Liver (tissue), 3 donors: ENCODE measurements around the gene NR2C1.

Source experiments
- GABPA ChIP-seq, 2 donors: IDR thresholded peaks in 1 of 2; conservative IDR thresholded peaks in 1 of 2; 2 replicates each; pipeline ENCODE4 v1.6.1; 2016; ENCODE audit warnings: antibody characterized with exemption in 2 of 2, mild to moderate bottlenecking in 1 of 2, moderate library complexity in 1 of 2
- YY1 ChIP-seq: IDR thresholded peaks from 2 replicates; pipeline ENCODE4 v1.6.1; 2016; ENCODE audit warnings: antibody characterized with exemption, mild to moderate bottlenecking
- TF ChIP-seq, protein P1 (sequence below): fragments of 150-350 bp; IDR thresholded peaks from 2 replicates; pipeline ENCODE4 v1.5.1; 2017; ENCODE audit warnings: improper control_type of control experiment, low read depth, low read length; ENCODE audit not compliant: missing input control
- TF ChIP-seq, protein P2 (sequence below): IDR thresholded peaks from 2 replicates; pipeline ENCODE4 v1.6.1; 2016; ENCODE audit warnings: antibody characterized with exemption
- TF ChIP-seq, protein P3 (sequence below): IDR thresholded peaks from 2 replicates; pipeline ENCODE4 v1.6.1; 2016; ENCODE audit warnings: antibody characterized with exemption
- TF ChIP-seq, protein P4 (sequence below): IDR thresholded peaks from 2 replicates; pipeline ENCODE4 v1.6.1; 2016; ENCODE audit warnings: antibody characterized with exemption
- donor health status: healthy.
- donor health status: healthy.

DNA sequence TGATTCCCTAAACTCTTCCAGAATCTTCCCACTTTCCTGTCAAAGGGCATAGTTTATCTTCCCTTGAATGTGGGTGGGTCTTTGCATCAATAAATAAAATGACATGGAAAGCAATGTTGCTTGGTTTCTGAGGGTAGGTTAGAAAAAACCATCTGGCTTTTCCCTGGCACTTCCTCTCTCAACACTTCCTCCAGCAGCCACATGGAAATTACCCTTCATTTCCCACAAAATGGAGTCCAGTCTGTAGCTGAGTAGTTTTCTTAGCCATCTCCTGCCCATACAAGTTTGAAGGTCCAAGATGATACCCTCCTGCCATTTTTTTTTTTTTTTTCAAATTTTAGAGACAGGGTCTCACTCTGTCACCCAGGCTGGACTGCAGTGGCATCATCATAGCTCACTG lies 58.9 kb downstream of the NR2C1 start:
- TF ChIP-seq, protein P1, sequence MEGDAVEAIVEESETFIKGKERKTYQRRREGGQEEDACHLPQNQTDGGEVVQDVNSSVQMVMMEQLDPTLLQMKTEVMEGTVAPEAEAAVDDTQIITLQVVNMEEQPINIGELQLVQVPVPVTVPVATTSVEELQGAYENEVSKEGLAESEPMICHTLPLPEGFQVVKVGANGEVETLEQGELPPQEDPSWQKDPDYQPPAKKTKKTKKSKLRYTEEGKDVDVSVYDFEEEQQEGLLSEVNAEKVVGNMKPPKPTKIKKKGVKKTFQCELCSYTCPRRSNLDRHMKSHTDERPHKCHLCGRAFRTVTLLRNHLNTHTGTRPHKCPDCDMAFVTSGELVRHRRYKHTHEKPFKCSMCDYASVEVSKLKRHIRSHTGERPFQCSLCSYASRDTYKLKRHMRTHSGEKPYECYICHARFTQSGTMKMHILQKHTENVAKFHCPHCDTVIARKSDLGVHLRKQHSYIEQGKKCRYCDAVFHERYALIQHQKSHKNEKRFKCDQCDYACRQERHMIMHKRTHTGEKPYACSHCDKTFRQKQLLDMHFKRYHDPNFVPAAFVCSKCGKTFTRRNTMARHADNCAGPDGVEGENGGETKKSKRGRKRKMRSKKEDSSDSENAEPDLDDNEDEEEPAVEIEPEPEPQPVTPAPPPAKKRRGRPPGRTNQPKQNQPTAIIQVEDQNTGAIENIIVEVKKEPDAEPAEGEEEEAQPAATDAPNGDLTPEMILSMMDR: no peak
- no peak for TF ChIP-seq GABPA (IDR thresholded peaks at IDR 0.05 in 1 of 2, conservative IDR thresholded peaks at IDR 0.05 in 1 of 2)
- TF ChIP-seq, protein P2, sequence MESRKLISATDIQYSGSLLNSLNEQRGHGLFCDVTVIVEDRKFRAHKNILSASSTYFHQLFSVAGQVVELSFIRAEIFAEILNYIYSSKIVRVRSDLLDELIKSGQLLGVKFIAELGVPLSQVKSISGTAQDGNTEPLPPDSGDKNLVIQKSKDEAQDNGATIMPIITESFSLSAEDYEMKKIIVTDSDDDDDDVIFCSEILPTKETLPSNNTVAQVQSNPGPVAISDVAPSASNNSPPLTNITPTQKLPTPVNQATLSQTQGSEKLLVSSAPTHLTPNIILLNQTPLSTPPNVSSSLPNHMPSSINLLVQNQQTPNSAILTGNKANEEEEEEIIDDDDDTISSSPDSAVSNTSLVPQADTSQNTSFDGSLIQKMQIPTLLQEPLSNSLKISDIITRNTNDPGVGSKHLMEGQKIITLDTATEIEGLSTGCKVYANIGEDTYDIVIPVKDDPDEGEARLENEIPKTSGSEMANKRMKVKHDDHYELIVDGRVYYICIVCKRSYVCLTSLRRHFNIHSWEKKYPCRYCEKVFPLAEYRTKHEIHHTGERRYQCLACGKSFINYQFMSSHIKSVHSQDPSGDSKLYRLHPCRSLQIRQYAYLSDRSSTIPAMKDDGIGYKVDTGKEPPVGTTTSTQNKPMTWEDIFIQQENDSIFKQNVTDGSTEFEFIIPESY: no peak
- TF ChIP-seq, protein P3, sequence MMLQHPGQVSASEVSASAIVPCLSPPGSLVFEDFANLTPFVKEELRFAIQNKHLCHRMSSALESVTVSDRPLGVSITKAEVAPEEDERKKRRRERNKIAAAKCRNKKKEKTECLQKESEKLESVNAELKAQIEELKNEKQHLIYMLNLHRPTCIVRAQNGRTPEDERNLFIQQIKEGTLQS: no peak
- TF ChIP-seq, protein P4, sequence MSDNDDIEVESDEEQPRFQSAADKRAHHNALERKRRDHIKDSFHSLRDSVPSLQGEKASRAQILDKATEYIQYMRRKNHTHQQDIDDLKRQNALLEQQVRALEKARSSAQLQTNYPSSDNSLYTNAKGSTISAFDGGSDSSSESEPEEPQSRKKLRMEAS: no peak
- TF ChIP-seq YY1: no peak
